GM18861 (cell line): ENCODE data around the gene HERC2.
"Not testable (repeated sequence)": the region's sequence is repeated elsewhere in the genome, so short reads cannot be mapped to it uniquely, and the experiment has no call there.

ENCODE experiments used
- ATAC-seq: cut with Tn5 transposase; IDR thresholded peaks from one replicate; pipeline ENCODE4 v1.9.1; 2021; ENCODE audit not compliant: unreplicated experiment

Gene HERC2

GRCh38 chr15:28185148-28185895, 136.7 kb downstream of the HERC2 start:
- no peak for ATAC-seq

- ATAC-seq, result no peak
Measured at GRCh38 chr15:28184166-28184565, 137.8 kb downstream of the HERC2 start.

- no peak for ATAC-seq
Measured at GRCh38 chr15:28182731-28183130, 139.2 kb downstream of the HERC2 start.

- no peak for ATAC-seq
Measured at GRCh38 chr15:28182216-28182615, 139.8 kb downstream of the HERC2 start.

- no peak for ATAC-seq
Measured at GRCh38 chr15:28181366-28181765, 140.6 kb downstream of the HERC2 start.

- ATAC-seq, result no peak
Measured at GRCh38 chr15:28179270-28179669, 142.7 kb downstream of the HERC2 start.

- ATAC-seq, result no peak
Measured at GRCh38 chr15:28178727-28179126, 143.3 kb downstream of the HERC2 start.

GRCh38 chr15:28178290-28178689, 143.7 kb downstream of the HERC2 start:
- ATAC-seq, result no peak

GRCh38 chr15:28169366-28169765, 152.6 kb downstream of the HERC2 start:
- ATAC-seq, result no peak

GRCh38 chr15:28168405-28169121, 153.4 kb downstream of the HERC2 start:
- not testable (repeated sequence) for ATAC-seq

- no peak for ATAC-seq
Measured at GRCh38 chr15:28167042-28167441, 154.9 kb downstream of the HERC2 start.

GRCh38 chr15:28165791-28166190, 156.2 kb downstream of the HERC2 start:
- ATAC-seq, result no peak

- no peak for ATAC-seq
Measured at GRCh38 chr15:28164876-28165275, 157.1 kb downstream of the HERC2 start.

GRCh38 chr15:28154283-28154682, 167.7 kb downstream of the HERC2 start:
- ATAC-seq, result no peak

- no peak for ATAC-seq
Measured at GRCh38 chr15:28153492-28154119, 168.4 kb downstream of the HERC2 start.

GRCh38 chr15:28152538-28152923, 169.4 kb downstream of the HERC2 start:
- ATAC-seq, result not testable (repeated sequence)

- ATAC-seq, result not testable (repeated sequence)
Measured at GRCh38 chr15:28151864-28152537, 170.0 kb downstream of the HERC2 start.

GRCh38 chr15:28147801-28148200, 174.2 kb downstream of the HERC2 start:
- no peak for ATAC-seq

GRCh38 chr15:28145419-28145818, 176.6 kb downstream of the HERC2 start:
- ATAC-seq, result not testable (repeated sequence)

- ATAC-seq, result no peak
Measured at GRCh38 chr15:28140062-28140461, 181.9 kb downstream of the HERC2 start.

- not testable (repeated sequence) for ATAC-seq
Measured at GRCh38 chr15:28137408-28138039, 184.5 kb downstream of the HERC2 start.
